Thymus (tissue), 11 donors: ENCODE results near the gene TAPBPL. TPM values are rescaled to one million over a fixed set of nuclear protein-coding genes. Genes with fewer than 3 reads are reported as not detected.
"Not testable (repeated sequence)": the region's sequence is repeated elsewhere in the genome, so short reads cannot be mapped to it uniquely, and the experiment has no call there.

Experiments
- DNase-seq, 9 donors: peaks; one replicate each; pipeline ENCODE4 v3.0.0-alpha.2; 2013; ENCODE audit warnings: low spot score in 9 of 9, low read depth in 6 of 9, missing footprints in 1 of 9
- H3K27ac ChIP-seq, 2 donors: one replicate each; pipeline ENCODE4 v1.5.1; 2013; ENCODE audit warnings: control low read depth in 1 of 2, low read depth in 1 of 2, low read length in 1 of 2, mild to moderate bottlenecking in 1 of 2, moderate library complexity in 1 of 2
- H3K27me3 ChIP-seq, 2 donors: one replicate each; pipeline ENCODE4 v1.5.1; 2013; ENCODE audit warnings: low read length in 1 of 2; ENCODE audit not compliant: control insufficient read depth in 2 of 2, insufficient read depth in 1 of 2
- H3K36me3 ChIP-seq, 2 donors: one replicate each; pipeline ENCODE4 v1.5.1; 2013; ENCODE audit warnings: low read length in 1 of 2, mild to moderate bottlenecking in 1 of 2, moderate library complexity in 1 of 2; ENCODE audit not compliant: control insufficient read depth in 2 of 2, insufficient read depth in 2 of 2
- H3K4me1 ChIP-seq, 2 donors: one replicate each; pipeline ENCODE4 v1.5.1; 2013; ENCODE audit warnings: low read length in 2 of 2; ENCODE audit not compliant: control insufficient read depth in 2 of 2, insufficient read depth in 2 of 2
- H3K4me3 ChIP-seq, 2 donors: one replicate each; pipeline ENCODE4 v1.5.1; 2013; ENCODE audit warnings: low read length in 2 of 2, control low read depth in 1 of 2, mild to moderate bottlenecking in 1 of 2
- H3K9me3 ChIP-seq, 2 donors: one replicate each; pipeline ENCODE4 v1.5.1; 2013; ENCODE audit warnings: low read length in 1 of 2, mild to moderate bottlenecking in 1 of 2; ENCODE audit not compliant: control insufficient read depth in 2 of 2, insufficient read depth in 1 of 2
- WGBS: extraction: QIAGEN DNeasy Blood & Tissue Kit; methylation state at CpG from one replicate; pipeline ENCODE4 v1.1.7; 2013; 5-methylcytosine and 5-hydroxymethylcytosine counted together
- polyA plus RNA-seq: library from polyadenylated mRNA; stranded (reverse); fragments of 200-250 nt; gene quantifications from one replicate; pipeline ENCODE4 v1.2.3, GENCODE V29; 2013
- total RNA-seq: library from RNA; stranded (reverse); fragments of 120-200 nt; gene quantifications from one replicate; pipeline ENCODE4 v1.2.4, GENCODE V29; 2013
- donor health status: healthy.

The TAPBPL gene
- total and polyA plus RNA-seq, 2 donors: 28.6 to 60.6 TPM

- Histone ChIP-seq H3K27ac (peak within 1 kb of the TSS; percentile 99), H3K27me3 (no peaks in the 10 kb centered on the region), H3K4me1 (peaks cover 21 to 22% of the 10 kb centered on the region in 2 donors), H3K9me3 (no peaks in the 10 kb centered on the region), H3K36me3 (peaks cover 17 to 39% of the 10 kb centered on the region in 2 donors), H3K4me3 (peak within 1 kb of the TSS; percentile 74 to 98)
- peak; percentile 80 to 96 (median 93) for DNase-seq
- WGBS: 1% methylated on average over 39 of the region's 39 CpGs
Observed at GRCh38 chr12:6492838-6493496, 41.1 kb downstream of the TAPBPL start, which contains the start of gene MRPL51. MRPL51 (minus strand) TSS chr12:6493262; CDS start chr12:6493136, 126 bp downstream.

DNA sequence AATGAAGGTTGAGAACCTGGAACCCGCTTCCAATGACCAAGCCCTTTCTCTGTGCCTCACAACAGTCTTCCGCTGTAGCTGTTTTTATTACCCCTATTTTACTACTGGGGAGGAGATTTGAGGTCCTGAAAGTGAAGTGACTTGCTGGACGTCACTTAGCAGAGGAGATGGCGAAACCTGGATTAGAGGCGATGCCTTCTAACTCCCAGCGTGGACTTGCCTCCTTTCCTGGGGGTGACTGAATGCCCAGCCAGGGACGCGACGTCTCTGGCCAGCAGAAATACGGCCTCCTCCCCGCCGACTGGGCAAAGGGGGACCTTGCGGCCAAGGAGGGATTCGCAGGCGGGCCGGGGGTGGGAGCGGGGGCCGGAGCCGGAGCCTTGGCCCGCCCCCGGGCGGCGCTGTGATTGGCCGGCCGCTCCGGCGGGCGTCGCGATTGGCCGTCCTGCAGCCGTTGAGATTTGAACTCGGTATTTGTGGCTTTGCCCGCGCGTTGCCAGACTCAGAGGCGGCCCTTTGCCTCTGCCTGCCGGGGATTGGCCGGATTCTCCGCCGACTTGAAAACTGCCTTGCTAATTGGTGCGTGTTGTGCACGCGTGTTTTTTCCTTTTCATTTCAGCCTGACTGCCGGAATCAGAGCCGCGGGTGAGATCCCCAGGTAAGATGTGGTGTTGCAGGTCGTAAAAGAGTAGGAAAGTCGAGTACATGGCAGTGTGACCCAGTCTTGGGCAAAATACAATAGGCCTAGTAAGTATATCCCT, 41.8 kb downstream of the TAPBPL start, which contains the start of gene NCAPD2:
TSS of gene NCAPD2 (plus strand) at position 606 of the 761 bp plus-strand sequence. CDS start 997 bp downstream, outside the sequence.
- under 1% methylated on average over 49 of the region's 49 CpGs for WGBS
- Histone ChIP-seq H3K36me3 (peaks cover 18 to 44% of the 10 kb centered on the region in 2 donors), H3K9me3 (no peaks in the 10 kb centered on the region), H3K27ac (peak within 1 kb of the TSS; percentile 99), H3K27me3 (no peaks in the 10 kb centered on the region), H3K4me1 (peaks cover 21 to 22% of the 10 kb centered on the region in 2 donors), H3K4me3 (peak within 1 kb of the TSS; percentile 74 to 98)
- DNase-seq: peak; percentile 82 to 98 (median 94)

DNA sequence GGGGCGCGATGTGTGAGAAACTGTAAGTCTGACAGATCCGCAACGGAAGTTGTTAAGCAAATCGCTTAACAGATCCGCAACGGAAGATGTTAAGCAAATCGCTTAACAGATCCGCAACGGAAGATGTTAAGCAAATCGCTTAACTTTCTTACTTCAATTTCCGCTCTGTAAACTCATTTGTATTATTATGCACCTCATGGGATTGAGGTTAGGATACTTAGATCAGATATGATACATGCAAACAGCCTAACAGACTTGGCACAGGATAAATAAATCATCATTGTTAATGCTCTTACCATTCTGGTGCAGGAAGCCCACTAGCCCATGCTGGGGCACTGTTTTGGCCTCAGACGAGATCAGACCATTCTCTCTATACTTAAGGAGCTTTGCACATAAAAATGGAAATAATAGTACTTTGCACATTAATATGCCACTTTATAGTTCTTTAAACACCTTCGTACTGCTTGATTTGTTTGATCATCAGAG, 42.5 kb downstream of the TAPBPL start:
- Histone ChIP-seq H3K36me3 (peaks cover 24 to 51% of the 10 kb centered on the region in 2 donors), H3K27ac (peak overlapping the region; percentile 99), H3K4me3 (peak overlapping the region; percentile 74 to 98), H3K9me3 (no peaks in the 10 kb centered on the region), H3K4me1 (peaks cover 21 to 22% of the 10 kb centered on the region in 2 donors), H3K27me3 (no peaks in the 10 kb centered on the region)
- peak in 3 of 9 donors; percentile 18 to 37 (median 27) for DNase-seq
- 2% methylated on average over 14 of the region's 14 CpGs for WGBS

- Histone ChIP-seq H3K36me3 (peaks cover 30 to 57% of the 10 kb centered on the region in 2 donors), H3K4me1 (peaks cover 21 to 22% of the 10 kb centered on the region in 2 donors), H3K9me3 (no peaks in the 10 kb centered on the region), H3K27ac (peak overlapping the region; percentile 31 to 99), H3K27me3 (no peaks in the 10 kb centered on the region), H3K4me3 (peak overlapping the region; percentile 74 to 98)
- WGBS: 90% methylated on average over 1 of the region's 1 CpG
- DNase-seq: no peak
Observed at GRCh38 chr12:6494968-6495367, 43.1 kb downstream of the TAPBPL start.

DNA sequence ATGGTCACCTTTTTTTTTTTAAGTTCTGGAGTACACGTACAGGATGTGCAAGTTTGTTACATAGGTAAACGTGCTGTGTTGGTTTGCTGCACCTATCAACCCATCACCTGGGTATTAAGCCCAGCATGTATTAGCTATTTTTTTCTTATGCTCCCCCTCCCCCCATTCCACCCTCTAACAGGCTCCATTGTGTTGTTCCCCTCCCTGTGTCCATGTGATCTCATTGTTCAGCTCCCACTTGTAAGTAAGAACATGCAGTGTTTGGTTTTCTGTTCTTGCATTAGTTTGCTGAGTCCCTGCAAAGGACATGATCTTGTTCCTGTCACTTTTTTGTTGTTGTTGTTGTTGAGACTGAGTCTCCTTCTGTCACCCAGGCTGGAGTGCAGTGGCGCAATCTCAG, 45.4 kb downstream of the TAPBPL start:
- Histone ChIP-seq H3K36me3 (peaks cover 42 to 67% of the 10 kb centered on the region in 2 donors), H3K4me1 (peaks cover 17 to 19% of the 10 kb centered on the region in 2 donors)
- H3K4me3 ChIP-seq, H3K27ac ChIP-seq, DNase-seq, H3K9me3 ChIP-seq, H3K27me3 ChIP-seq: not testable (repeated sequence)
- 85% methylated on average over 3 of the region's 3 CpGs for WGBS

DNA sequence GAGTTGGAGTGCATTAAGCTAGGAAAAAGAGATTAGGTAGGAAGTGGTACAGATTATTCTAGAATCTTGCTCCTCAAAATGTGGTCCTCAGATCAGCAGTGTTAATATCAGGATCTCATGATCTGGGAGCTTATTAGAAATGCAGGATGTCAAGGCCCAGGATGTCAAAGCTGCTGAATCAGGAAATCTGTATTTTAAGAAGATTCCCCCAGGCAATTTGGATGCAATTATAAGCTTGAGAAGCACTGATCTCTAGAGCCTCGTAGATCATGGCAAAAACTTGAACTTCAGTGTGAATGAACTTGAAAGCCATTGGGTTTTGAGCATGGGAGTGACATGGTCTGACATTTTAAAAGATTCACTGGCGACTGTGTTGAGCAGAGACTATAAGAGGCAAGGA, 48.6 kb downstream of the TAPBPL start:
- no peak for DNase-seq
- H3K27ac ChIP-seq: no peak overlapping the region
- no peak overlapping the region for H3K4me3 ChIP-seq
- 96% methylated on average over 2 of the region's 2 CpGs for WGBS
- H3K36me3 ChIP-seq: peaks cover 61 to 84% of the 10 kb centered on the region in 2 donors
- peaks cover 8 to 12% of the 10 kb centered on the region in 2 donors for H3K4me1 ChIP-seq
- no peaks in the 10 kb centered on the region for H3K9me3 ChIP-seq
- H3K27me3 ChIP-seq: no peaks in the 10 kb centered on the region

GRCh38 chr12:6507102-6507998, 55.5 kb downstream of the TAPBPL start:
- no peak for DNase-seq
- Histone ChIP-seq H3K27ac (no peak overlapping the region), H3K4me1 (no peaks in the 10 kb centered on the region), H3K9me3 (no peaks in the 10 kb centered on the region), H3K36me3 (peaks cover 56 to 78% of the 10 kb centered on the region in 2 donors), H3K27me3 (no peaks in the 10 kb centered on the region), H3K4me3 (no peak overlapping the region)
- WGBS: 96% methylated on average over 12 of the region's 12 CpGs

DNA sequence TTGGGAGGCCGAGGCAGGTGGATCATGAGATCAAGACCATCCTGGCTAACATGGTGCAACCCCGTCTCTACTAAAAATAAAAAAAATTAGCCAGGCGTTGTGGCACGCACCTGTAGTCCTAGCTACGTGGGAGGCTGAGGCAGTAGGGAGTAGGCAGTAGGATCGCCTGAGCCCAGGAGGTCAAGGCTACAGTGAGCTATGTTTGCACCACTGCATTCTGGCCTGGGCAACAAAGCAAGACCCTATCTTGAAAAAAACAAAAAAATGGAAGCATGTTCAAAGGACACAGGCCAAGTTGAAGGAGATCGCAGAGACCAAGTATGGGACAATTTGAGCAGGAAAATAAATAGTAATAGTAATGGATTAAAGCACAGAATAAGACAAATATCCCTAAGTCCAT, 56.2 kb downstream of the TAPBPL start:
- no peak overlapping the region for H3K27ac ChIP-seq
- 84% methylated on average over 7 of the region's 7 CpGs for WGBS

More for the DNA sequence above, 56.2 kb downstream of the TAPBPL start:
- Histone ChIP-seq H3K36me3 (peaks cover 58 to 83% of the 10 kb centered on the region in 2 donors), H3K9me3 (no peaks in the 10 kb centered on the region), H3K4me1 (no peaks in the 10 kb centered on the region), H3K27me3 (no peaks in the 10 kb centered on the region), H3K4me3 (no peak overlapping the region)
- no peak for DNase-seq
